H54 (cell line): ENCODE measurements around the gene AKAP13.

Source experiments
- DNase-seq: peaks from one replicate; pipeline ENCODE4 v3.0.0; 2011; ENCODE audit warnings: low spot score, mixed read lengths; ENCODE audit not compliant: insufficient read length
- FAIRE-seq: peaks from 3 replicates; lab custom pipeline; 2011; peaks lifted over from hg19 to GRCh38; lab: Jason Lieb, UNC
- POLR2A ChIP-seq: IDR thresholded peaks from 2 replicates; pipeline ENCODE4 v1.6.1; 2011; ENCODE audit warnings: low read depth, mild to moderate bottlenecking, low read length

Gene AKAP13

DNA sequence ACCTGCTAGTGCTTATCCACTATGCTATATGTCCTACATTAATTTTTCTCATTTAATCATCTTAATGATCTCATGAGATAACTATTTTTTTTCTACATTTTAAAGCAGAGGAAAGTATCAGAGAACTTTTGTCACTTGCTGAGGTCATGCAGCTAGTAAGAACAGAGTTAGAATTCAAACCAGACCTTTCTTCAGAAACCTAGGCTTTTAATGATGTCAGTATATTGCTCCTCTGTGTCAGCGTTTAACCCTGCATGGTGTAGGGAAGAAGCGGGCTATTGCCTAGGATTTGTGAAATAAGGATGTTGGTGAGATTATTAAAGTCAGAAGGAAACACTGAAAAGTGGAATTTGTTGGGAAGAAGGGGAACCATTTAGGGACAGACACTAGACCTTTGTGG, 121.2 kb downstream of the AKAP13 start:
- FAIRE-seq (no peak), DNase-seq (no peak)
- TF ChIP-seq POLR2A, result no peak

DNA sequence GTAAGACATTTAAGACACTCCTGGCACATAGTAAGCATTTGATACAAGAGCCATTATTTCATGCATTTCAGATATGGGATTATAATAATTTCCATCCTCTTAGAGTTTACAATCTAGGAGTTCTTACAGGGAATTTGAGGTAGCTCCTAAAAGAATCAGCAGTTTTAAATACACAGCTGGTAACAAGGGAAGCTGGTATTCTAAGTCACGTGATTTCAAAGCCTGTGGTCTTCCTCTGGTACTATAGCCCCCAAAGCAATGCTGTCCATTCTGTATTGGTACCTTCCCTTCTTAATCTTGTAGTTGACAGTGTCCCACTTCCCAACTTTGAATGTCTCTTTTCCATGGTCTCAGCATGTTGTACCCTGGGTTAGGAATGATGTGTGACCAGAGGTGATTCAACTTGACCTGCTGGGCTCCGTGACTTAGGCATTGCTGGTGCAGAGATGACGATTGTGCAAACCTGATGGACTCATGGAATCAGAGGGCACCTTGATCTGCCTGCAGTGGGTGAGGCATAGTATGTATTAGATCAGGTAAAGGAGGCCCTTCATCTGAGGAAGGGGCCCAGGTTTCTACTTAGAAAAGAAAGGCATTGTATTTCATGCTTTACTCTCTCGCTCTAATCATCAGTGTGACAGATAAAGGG, 122.9 kb downstream of the AKAP13 start:
- no peak for TF ChIP-seq POLR2A
- DNase-seq, result no peak
- FAIRE-seq, result no peak

DNA sequence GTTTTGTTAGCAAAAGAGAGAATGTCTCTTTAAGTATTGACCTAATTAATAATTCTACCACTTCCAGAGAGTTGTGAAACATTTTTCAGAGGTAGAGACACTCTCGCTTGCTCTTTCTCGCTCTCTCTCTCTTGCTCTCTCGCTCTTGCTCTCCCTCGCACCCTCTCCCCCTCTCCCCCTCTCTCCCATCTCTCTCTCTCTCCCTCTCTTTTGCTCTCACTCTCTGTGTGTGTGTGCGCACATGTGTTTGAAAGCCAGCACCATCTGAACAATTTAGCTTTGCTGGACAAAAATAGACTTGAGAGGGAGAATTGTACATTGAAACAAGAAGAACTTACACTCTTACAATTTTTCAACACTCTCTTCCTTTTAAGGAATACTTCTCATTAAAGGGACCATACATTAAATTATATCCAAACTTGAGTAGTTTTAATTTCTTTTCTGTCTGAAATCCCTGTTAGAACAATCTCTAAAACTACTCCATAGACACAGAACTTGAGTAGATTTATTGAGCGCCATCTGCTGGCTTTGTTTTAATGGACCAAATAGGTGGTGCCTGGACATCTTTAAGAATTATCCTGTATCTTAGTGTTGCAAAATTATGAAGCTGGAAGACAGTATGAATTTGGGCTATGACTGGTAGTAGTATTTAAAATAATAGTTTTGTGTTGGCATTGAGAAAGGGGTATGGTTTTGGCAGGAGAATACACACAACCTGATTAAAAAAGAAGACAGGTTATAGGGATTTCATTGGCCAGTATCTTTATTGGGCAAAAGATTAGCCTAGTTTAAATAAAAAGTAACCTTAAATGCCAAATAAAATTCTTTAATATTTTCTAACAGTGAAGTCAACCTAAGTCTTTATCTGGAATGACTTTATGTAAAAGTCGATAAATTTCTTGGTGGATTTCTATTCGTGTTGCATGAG, 124.6 kb downstream of the AKAP13 start:
- FAIRE-seq (no peak), DNase-seq (no peak)
- TF ChIP-seq POLR2A, result no peak

DNA sequence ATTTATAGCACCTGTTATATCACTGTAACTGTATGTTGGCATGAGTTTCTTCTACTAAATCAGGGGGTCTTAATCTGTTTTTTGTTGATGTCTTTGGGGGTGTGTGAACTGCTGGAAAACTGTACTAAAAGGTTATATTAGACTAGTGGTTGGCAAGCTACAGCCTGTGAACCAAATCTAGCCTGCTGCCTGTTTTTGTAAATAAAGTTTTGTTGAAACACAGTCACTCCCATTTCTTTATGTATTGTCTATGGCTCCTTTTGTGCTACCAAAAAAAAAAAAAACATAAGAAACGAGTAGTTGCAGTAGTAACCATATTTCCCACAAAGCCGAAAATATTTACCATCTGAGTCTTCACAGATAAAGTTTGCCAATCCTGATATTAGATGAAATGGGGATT, 126.7 kb downstream of the AKAP13 start:
- DNase-seq, result no peak
- FAIRE-seq, result no peak
- no peak for TF ChIP-seq POLR2A

DNA sequence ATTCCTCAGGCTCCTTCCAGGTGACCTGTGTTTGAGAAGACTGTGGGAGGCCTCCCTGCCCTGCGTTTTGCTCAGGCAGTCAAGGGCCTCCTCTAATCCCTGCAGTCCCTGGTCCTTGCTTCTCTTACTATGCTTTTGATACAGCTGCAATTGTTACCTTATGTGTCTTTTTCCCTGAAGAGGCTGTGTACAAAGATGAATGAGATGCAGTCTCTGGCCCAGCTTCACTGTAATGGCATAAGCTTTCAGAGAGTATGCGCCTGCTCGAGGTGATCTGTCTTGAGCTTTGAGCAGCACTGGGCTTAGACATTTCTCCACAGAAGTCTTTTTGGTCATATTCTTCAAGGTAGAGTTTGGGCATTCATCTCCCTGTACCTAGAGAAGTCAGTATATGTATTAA, 129.6 kb downstream of the AKAP13 start:
- FAIRE-seq (no peak), DNase-seq (no peak)
- TF ChIP-seq POLR2A, result no peak

DNA sequence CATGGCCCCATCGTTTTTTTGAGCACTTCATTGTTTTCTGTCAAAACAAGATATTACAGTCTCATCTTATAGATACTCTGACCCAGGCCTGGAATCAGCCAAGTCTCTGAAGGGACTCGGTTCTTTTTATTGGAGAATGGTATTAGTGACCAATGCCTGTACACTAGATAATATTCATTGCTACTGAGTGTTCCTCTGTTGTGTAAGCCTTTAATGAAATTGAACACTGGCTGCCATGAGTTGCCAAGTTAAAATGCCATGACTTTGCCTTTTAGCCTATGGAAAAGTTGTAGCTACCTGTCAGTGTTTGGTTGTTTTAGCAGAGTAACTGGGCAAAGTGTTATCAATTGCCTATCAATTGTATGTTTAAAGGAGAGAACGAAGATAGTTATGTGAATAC, 134.0 kb downstream of the AKAP13 start:
- DNase-seq, result no peak
- no peak for FAIRE-seq
- TF ChIP-seq POLR2A, result no peak

DNA sequence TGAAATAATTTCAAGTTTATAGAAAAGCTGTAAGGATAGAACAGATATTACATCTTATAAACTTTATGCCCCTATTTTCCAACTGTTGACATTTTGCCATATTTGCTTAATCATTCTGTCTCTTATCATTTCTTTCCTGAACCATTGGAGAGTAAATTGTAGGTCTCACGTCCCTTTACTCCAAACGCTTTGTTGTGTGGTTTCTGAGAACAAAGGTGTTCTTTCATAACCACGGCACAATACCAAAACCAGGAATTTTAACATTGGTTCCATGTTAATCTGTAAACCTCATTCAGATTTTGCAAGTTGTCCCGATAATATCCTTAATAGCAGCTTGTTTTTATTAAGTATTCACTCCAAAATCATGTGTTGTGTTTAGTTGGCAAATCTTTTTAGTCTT, 134.8 kb downstream of the AKAP13 start:
- no peak for DNase-seq
- FAIRE-seq, result no peak
- no peak for TF ChIP-seq POLR2A

DNA sequence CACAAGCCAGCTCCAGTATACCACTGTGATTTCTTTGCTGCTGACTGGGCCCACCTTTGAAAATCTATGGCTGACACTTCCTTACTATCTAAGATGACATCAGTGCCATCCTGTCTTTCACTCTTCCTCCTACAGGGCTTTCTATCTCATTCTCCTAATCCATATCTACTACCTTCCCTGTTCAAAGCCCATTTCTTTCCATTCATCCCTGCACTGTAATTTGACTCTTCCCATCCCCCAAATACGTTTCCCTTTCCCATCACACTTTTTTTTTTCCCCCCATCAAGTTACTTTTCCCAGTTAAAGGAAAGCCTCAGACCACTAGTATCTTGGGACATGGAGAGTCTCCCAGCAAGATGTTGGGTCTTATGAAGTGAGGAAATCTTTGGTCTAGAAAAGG, 136.7 kb downstream of the AKAP13 start:
- DNase-seq, result no peak
- no peak for FAIRE-seq
- no peak for TF ChIP-seq POLR2A

DNA sequence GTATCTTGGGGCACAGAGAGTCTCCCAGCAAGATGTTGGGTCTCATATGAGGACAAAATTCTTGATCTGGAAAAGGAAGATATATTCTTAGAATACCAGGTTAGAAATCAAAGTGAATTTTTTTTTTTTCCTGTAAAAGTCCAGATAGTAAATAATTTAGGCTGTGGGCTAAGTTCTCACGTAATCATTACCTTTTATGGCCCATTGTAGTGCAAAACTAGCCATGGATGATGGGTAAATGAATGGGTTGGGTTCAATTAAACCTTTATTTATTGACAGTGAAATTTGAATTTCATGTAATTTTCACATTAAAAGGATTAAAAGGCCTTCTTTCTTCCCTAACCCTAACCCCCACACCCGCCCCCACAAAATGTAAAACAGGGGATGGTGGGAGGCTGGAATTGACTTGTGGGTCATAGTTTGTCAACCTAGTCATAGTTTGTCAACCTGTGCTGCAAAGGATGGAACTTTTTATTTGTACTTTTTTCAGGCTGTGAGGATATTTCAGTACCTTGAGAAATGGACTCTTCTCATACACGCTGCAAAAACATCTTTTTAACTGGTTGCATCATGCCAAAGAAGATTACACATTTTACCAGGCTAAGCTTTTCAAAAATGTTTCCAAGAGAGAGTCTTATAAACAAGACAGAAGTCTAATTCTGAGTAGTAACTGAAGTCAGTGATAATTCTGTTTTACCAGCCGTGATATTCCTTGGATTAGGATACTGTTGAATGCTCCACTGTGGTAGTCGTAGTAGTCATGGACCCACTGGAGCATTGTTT, 138.8 kb downstream of the AKAP13 start:
- no peak for TF ChIP-seq POLR2A
- DNase-seq (no peak), FAIRE-seq (no peak)

DNA sequence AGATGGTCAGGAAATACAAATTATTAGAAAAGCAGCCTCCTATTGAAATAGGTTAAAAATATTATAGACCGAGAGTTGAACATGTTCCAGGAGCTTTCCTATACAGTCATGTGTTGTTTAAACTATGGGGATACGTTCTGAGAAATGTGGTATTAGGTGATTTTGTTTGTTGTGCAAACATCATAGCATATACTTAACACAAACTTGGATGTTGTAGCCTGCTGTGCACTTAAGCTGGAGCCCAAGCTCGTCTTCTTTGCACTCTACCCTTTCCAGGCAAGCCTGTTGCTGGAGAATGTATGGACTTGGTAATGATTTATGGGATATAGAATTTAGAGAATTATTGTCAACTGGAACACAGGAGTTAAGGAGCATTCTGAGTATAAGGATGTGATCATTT, 140.2 kb downstream of the AKAP13 start:
- TF ChIP-seq POLR2A, result no peak
- DNase-seq (no peak), FAIRE-seq (no peak)

DNA sequence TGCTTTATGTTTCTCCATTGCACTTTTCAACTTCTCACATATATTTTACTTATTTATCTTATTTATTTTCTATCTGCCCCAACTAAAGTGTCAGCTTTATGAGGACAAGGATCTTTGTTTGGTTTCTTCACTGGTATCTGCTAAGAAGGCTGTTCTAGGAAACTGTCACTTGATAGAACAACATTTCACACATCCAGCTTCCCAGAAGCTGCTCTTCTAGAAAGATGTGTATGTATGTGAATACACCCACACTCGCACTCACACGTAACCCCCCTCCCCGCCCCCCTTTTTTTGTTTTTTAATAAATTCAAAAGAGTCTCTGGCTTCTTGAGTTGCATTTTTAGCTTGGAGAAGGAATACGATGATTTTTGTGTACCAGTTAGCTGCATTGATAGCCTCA, 143.1 kb downstream of the AKAP13 start:
- FAIRE-seq, result no peak
- no peak for TF ChIP-seq POLR2A
- DNase-seq, result no peak

DNA sequence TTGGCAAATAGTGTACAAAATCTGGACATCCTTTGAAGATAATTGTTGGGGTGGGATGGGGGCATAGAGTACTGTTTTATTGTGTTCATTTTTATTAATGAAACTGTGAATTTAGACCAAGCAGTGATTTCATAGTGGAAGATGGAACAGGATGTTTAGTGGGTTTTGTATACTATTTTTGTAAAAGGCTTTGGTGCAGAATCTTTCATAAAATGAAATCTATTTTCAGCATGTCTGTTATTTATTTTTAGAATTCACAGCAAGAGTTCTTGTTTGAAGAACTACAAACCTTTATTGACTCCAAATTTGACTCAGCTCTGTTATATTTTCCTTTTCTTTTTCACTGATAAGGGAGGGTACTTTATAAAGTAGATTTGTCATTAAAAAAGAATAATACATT, 145.4 kb downstream of the AKAP13 start:
- TF ChIP-seq POLR2A, result no peak
- DNase-seq, result no peak
- no peak for FAIRE-seq

DNA sequence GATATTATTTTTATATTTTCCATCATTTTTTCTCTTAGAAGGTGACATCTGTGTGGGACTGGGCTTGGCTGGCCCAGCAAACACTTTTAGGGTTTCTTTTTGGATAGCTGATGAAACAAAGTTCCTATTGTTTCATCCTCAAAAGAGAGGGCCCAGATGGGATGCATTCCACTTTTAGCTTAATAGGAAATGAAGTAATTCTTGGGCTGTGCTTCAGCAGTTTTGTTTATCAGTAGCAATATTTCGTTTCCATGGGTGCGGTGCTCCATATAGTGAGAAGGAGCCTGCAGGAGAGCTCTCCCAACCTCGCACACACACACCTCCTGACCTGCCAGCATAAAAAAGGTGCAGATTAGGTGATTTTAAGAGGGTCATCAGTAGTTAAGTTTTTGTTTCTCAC, 147.5 kb downstream of the AKAP13 start:
- DNase-seq, result no peak
- no peak for FAIRE-seq
- TF ChIP-seq POLR2A, result no peak

DNA sequence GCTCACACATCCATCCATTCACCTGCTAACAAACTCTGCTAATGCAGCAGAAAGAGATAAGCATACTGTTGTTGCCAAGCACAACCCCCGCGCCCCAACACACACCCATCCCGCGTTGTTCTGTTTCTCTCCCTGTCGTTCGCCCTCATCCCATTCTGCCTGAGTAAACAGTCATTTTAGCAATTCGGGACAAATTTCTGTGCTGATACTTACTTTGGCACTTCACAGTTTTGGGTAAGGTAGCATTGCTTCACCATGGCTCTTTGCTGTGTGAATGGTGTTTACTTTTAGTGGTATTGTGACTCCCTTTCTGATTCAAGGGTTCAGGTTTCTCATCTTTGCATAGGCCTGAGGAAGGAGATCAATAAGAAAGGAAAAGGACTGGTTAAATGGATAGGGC, 149.7 kb downstream of the AKAP13 start:
- no peak for TF ChIP-seq POLR2A
- FAIRE-seq (no peak), DNase-seq (no peak)
